ENCODE measurements around the gene ADGRV1.
"Not testable (repeated sequence)": the region's sequence is repeated elsewhere in the genome, so short reads cannot be mapped to it uniquely, and the experiment has no call there.

ADGRV1 gene

DNA sequence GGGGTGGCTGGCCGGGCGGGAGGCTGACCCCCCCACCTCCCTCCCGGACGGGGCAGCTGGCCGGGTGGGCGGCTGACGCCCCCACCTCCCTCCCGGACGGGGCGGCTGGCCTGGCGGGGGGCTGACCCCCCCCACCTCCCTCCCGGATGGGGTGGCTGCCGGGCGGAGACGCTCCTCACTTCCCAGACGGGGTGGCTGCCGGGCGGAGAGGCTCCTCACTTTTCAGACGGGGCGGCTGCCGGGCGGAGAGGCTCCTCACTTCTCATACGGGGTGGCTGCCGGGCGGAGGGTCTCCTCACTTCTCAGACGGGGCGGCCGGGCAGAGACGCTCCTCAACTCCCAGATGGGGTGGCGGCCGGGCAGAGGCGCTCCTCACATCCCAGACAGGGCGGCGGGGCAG, 37.2 kb downstream of the ADGRV1 start:
- not testable (repeated sequence) for DNase-seq (ENCODE audit: low read depth)

DNA sequence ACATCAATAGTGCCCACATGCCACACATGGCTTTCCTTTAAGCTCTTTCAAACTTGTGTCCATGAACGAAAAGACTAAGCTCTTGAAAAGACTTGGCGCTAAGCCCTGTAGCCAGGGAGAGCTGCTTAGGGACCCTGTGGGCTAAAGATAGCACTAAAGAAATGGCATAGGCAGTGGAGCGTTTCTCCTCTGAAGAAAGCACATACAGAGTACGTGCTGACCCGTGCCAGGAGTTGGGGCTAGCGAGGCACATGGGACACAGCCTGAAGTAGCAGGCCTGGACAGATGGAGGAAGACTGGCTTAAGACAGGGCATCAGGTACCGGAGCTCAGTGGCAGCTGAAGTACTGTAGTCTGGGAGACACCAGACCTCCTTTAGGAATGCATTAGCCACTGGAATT, 39.7 kb downstream of the ADGRV1 start:
- no peak for DNase-seq (ENCODE audit: low read depth)

DNA sequence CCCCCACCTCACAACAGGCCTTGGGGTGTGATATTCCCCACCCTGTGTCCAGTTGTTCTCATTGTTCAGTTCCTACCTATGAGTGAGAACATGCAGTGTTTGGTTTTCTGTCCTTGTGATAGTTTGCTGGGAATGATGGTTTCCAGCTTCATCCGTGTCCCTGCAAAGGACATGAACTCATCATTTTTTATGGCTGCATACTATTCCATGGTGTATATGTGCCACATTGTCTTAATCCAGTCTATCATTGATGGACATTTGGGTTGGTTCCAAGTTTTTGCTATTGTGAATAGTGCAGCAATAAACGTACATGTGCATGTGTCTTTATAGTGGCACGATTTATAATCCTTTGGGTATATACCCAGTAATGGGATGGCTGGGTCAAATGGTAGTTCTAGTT, 41.7 kb downstream of the ADGRV1 start:
- not testable (repeated sequence) for DNase-seq (ENCODE audit: low read depth)

DNA sequence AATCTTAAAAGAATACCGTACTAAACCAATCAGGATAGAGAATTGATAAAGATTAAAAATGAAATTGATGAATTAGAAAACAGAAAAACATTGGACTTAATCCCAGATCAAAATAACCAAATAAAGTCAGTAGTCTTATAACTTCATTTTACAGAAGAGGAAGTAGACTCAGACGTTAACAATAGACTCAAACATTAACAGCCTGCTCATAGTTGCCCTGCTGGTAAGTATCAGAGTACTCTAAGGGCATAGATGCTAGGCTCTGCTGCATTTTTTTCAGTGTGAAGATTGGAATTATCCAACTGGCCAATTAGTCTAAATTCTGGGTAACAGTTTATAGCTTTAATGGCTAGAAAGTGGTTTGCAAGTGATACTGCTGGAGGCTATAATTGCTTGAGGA, 42.9 kb downstream of the ADGRV1 start:
- DNase-seq (ENCODE audit: low read depth) = no peak

GRCh38 chr5:90602681-90603080, 44.1 kb downstream of the ADGRV1 start:
- no peak for DNase-seq (ENCODE audit: low read depth)

GRCh38 chr5:90606539-90606938, 47.9 kb downstream of the ADGRV1 start:
- no peak for DNase-seq (ENCODE audit: low read depth)

DNA sequence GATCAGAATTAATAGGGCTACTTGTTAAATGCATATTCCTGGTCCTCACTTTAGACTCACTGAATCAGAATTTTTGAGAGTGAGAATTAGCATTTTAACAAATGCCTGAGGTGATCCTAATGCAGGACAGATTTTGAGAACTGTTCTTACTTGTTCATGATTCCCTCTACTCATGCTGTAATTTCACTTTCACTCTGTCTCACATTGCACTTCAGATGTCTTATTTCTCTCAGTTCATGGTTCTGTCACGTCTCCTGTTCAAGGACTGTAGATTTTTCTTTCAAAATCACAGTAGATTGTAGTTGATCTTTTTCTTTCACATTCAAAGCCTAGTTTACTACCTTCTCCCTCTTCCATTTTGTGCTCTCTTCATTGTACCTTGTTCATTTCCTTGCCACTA, 54.3 kb downstream of the ADGRV1 start:
- no peak for DNase-seq (ENCODE audit: low read depth)

GRCh38 chr5:90613459-90613858, 54.9 kb downstream of the ADGRV1 start:
- no peak for DNase-seq (ENCODE audit: low read depth)

DNA sequence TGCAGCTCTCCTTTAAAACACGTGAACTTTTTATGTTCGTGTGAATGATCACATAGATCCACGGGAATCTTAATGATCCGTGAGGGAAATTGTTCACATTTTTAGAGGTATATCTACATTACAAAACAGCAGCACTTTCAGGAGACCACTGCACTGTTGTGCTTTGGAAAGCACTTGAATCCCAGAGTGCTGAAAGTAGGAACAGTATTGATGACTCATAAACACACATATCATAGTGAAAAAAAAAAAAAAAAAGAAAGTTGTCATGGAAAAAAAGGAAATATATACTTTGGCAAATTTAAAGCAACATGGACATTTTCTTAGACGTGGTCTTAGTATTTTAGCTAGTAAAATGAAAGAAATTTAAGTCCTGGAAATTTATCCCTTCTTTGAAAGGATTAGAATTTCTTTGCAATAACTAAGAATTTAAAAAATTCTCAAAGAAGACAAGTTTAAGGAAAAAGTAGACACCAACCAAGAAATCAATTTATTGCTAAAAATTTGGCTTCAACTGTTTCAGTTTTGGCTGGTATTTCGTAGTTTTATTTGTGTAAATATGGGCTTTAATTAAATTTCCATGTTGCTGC, 55.4 kb downstream of the ADGRV1 start:
- no peak for DNase-seq (ENCODE audit: low read depth)

DNA sequence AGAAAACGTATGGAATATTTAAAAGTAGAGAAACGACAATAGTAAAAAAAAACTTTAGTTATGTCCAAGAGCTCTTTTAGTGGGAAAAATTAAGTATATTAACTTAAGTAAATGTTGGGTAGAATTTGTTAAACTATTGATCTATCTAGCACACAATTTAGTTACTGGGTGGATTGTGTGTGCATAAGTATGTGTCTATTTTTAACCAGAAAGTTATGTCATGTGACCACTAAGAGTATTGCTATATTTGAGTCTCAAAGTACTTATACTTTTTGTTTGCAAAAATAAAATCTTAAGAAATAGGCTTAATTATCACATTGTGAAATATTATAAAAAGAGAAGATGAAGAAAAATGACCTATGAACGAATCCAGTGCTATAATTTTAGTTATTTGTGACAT, 56.8 kb downstream of the ADGRV1 start:
- no peak for DNase-seq (ENCODE audit: low read depth)

- no peak for DNase-seq (ENCODE audit: low read depth)
These were observed 59.5 kb downstream of the ADGRV1 start for GRCh38 chr5:90618071-90618470.

DNA sequence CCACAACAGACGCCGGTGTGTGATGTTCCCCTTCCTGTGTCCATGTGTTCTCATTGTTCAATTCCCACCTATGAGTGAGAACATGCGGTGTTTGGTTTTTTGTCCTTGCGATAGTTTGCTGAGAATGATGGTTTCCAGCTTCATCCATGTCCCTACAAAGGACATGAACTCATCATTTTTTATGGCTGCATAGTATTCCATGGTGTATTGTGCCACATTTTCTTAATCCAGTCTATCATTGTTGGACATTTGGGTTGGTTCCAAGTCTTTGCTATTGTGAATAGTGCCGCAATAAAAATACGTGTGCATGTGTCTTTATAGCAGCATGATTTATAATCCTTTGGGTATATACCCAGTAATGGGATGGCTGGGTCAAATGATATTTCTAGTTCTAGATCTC, 61.2 kb downstream of the ADGRV1 start:
- not testable (repeated sequence) for DNase-seq (ENCODE audit: low read depth)

- DNase-seq (ENCODE audit: low read depth) = no peak
These were observed 63.3 kb downstream of the ADGRV1 start for GRCh38 chr5:90621848-90622247.

- no peak for DNase-seq (ENCODE audit: low read depth)
These were observed 67.9 kb downstream of the ADGRV1 start for GRCh38 chr5:90626493-90626892.

- DNase-seq (ENCODE audit: low read depth) = no peak
These were observed 69.9 kb downstream of the ADGRV1 start for GRCh38 chr5:90628492-90628891.

- no peak for DNase-seq (ENCODE audit: low read depth)
These were observed 74.2 kb downstream of the ADGRV1 start for GRCh38 chr5:90632791-90633190.

GRCh38 chr5:90636948-90637347, 78.4 kb downstream of the ADGRV1 start:
- no peak for DNase-seq (ENCODE audit: low read depth)

DNA sequence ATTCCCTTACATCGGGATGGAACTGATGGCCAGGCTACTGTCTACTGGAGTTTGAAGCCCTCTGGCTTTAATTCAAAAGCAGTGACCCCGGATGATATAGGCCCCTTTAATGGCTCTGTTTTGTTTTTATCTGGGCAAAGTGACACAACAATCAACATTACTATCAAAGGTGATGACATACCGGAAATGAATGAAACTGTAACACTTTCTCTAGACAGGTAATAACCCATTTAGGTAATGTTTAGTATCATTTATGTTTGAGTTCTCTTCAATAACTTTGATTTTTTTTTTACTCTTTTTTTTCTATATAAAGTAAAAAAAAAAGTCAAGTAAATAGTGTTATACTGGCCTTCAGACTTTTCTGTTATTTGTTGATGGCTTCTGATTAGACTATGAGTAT, 79.1 kb downstream of the ADGRV1 start:
- no peak for DNase-seq (ENCODE audit: low read depth)

DNA sequence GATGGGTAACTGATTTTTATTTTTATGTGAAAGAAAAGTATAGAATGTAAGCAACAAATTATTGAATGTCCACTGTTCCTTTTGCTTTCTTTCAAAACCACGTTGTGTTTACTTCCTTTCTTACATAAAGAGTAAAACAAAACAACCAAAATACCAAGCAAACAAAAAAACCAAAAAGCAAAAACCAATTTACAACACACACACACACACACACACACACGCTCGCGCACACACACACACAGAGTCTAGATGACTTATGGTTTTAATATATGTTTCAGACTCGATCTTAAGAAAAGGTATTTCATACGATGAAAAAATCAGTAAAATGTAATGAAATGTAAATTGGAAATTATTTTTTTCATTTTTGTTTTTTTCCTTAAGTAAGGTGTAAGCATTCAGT, 80.3 kb downstream of the ADGRV1 start:
- no peak for DNase-seq (ENCODE audit: low read depth)

DNA sequence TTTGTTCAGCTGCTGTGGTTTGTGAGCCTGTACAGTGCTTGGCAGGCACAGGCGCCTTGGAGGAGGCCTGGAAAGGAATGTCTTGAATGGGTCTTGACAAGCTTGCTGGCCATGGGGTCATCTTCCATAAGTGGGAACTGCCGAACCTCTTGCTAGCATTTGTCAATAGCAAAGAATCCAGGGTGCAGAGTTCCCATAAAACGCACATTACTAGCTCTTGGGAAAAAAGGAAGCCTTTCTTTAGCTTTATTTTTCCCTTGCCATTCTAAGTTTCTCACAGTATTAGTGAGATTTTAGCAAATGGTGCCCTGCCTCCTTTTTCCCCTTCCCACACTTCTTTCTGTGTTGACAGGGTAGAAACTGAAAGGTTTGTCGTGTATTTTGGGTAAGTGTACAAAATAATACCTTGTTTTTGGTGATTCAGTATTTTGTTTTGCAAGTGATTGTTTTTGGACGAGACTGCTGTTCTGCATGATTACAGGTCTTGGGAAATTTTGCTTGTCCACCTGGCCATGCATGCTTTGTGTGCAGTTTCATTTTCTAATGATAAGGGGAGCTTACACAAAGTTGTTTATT, 82.0 kb downstream of the ADGRV1 start:
- no peak for DNase-seq (ENCODE audit: low read depth)

DNA sequence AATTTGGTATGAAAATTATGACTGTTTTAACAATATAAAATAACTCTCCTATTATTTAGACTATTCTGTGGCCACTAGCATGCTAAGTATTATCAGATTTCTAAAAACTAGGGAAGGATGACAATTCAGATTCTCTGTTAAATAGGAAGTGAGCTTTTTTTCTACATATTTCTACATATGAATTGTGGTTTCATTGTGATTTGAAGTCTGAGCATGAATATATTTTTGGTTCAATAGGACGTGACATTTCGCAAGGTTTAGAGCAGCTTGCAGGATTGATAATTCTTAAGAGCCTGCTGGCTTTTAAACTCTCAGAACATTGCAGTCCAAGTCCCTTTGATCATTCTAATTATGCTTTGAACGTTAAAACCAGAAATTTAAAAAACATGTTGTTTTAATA, 82.9 kb downstream of the ADGRV1 start:
- DNase-seq (ENCODE audit: low read depth) = no peak

DNA sequence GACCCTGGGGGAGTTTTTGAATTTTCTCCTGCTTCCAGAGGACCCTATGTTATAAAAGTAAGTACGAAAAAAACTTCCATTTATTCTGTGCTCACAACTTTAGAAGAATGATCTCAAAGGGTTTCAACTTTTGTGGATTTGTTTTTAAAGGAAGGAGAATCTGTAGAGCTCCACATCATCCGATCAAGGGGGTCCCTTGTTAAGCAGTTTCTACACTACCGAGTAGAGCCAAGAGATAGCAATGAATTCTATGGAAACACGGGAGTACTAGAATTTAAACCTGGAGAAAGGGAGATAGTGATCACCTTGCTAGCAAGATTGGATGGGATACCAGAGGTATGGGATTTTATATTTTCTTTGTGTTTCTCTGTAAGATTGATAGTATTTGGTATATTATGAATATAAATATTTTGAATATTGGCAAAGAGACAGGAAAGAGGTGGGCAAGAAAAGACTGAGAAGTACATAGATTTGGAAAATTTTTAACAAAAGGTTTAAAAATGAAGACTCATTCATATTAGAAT, 84.2 kb downstream of the ADGRV1 start:
- no peak for DNase-seq (ENCODE audit: low read depth)

GRCh38 chr5:90644132-90644531, 85.5 kb downstream of the ADGRV1 start:
- DNase-seq (ENCODE audit: low read depth) = no peak

- DNase-seq (ENCODE audit: low read depth) = no peak
These were observed 86.5 kb downstream of the ADGRV1 start for GRCh38 chr5:90645024-90645610.

Measured in stimulated activated CD8-positive, alpha-beta memory T cell treated with anti-CD3 and anti-CD28 coated beads, Interleukin-12 subunit alpha, Interleukin-12 subunit beta, amount 100 ng/mL, for 1 hour (primary cell).